Psoas muscle (tissue), 8 donors: Measurements from ENCODE around the gene INTS7. TPM values are rescaled to one million over a fixed set of nuclear protein-coding genes. Genes with fewer than 3 reads are reported as not detected.

Source experiments
- ATAC-seq, 4 donors: fragments of 200-7000 bp; cut with Tn5 transposase; one replicate each; pipeline ENCODE4 v1.9.1; 2020; ENCODE audit warnings: moderate library complexity in 3 of 4, mild to moderate bottlenecking in 2 of 4
- DNase-seq, 2 donors: peaks; one replicate each; pipeline ENCODE4 v3.0.0-alpha.2; 2020
- H3K27ac ChIP-seq: fragments of 200-600 bp; one replicate; pipeline ENCODE4 v1.8.0; 2022
- H3K27me3 ChIP-seq, 3 donors: fragments of 200-600 bp in 1 of 3; one replicate each; pipeline versions ENCODE4 v1.6.1 to v1.8.0; 2013 to 2022; ENCODE audit warnings: low read length in 2 of 3, mild to moderate bottlenecking in 2 of 3, moderate library complexity in 1 of 3; ENCODE audit not compliant: insufficient read depth in 3 of 3
- H3K36me3 ChIP-seq, 2 donors: fragments of 200-600 bp in 1 of 2; one replicate each; pipeline versions ENCODE4 v1.6.1 to v1.8.0; 2013 to 2022; ENCODE audit warnings: low read depth in 1 of 2, mild to moderate bottlenecking in 1 of 2, moderate library complexity in 1 of 2; ENCODE audit not compliant: insufficient read depth in 1 of 2
- H3K4me1 ChIP-seq: fragments of 200-600 bp; one replicate; pipeline ENCODE4 v1.8.0; 2022
- H3K4me3 ChIP-seq: fragments of 200-600 bp; one replicate; pipeline ENCODE4 v1.8.0; 2022; ENCODE audit warnings: mild to moderate bottlenecking
- H3K9me3 ChIP-seq: fragments of 200-600 bp; one replicate; pipeline ENCODE4 v1.8.0; 2022
- CTCF ChIP-seq: fragments of 200-600 bp; IDR thresholded peaks from one replicate; pipeline ENCODE4 v1.8.0; 2022; ENCODE audit warnings: antibody characterized with exemption
- WGBS, 3 donors: extraction: QIAGEN DNeasy Blood & Tissue Kit; methylation state at CpG; one replicate each; pipeline versions ENCODE4 v1.1.6 to v1.1.7; 2013; 5-methylcytosine and 5-hydroxymethylcytosine counted together
- intact Hi-C, 2 donors: fragments of 100-400 bp; cut with DNase I; formaldehyde crosslinking; loops; one replicate each; pipeline versions ENCODE4 v1.11.0 to v1.14.2; 2022
- polyA plus RNA-seq, 3 donors: library from polyadenylated mRNA; stranded (reverse); fragments of 200-250 nt; gene quantifications; one replicate each; pipeline ENCODE4 v1.2.3, GENCODE V29; 2013
- total RNA-seq, 4 donors: library from RNA; stranded (reverse); fragmentation: NEBNext Ultra II Directional in 2 of 4; extraction: Animal tissue kit (Norgen Biotek cat#: 25700) in 2 of 4; gene quantifications; one replicate each; pipeline versions ENCODE4 v1.2.1 to v1.2.4, GENCODE V29; 2021 to 2023
- donor health status: healthy with polysubstance abuse.
- donor health status: DM: no; HTN: no; CAD: no; lungs with moderate emphysema.
- donor health status: Bipolar disorder and iron deficiency.
- donor health status: healthy.
- donor health status: DM: yes; HTN: yes; CAD: no.
- donor health status: DM: no; HTN: no; CAD: no.
- donor health status: DM: no; HTN: no; CAD: no.
- donor health status: DM: yes; HTN: yes; CAD: no.

Gene INTS7
- total and polyA plus RNA-seq, 7 donors = 4.4 to 12.7 (median 7.6) TPM

GRCh38 chr1:211932231-211932932 lies 103.0 kb downstream of the INTS7 start:
- no peaks in the 10 kb centered on the region for H3K36me3 ChIP-seq
- no peak overlapping the region for H3K27ac ChIP-seq
- peaks cover 0 to 4% (median 0%) of the 10 kb centered on the region in 3 donors for H3K27me3 ChIP-seq
- TF ChIP-seq CTCF = no peak
- H3K4me3 ChIP-seq = no peak overlapping the region
- WGBS, 3 donors = 36 to 42% (median 36%) methylated on average over 9 of the region's 9 CpGs
- no peaks in the 10 kb centered on the region for H3K9me3 ChIP-seq
- ATAC-seq (peak; percentile 40 to 68 (median 48)), DNase-seq (no peak)
- H3K4me1 ChIP-seq = no peaks in the 10 kb centered on the region
- intact Hi-C loops = no loop called here

- TF ChIP-seq CTCF = no peak
Observed at GRCh38 chr1:211929683-211930082, 105.7 kb downstream of the INTS7 start.

GRCh38 chr1:211928993-211929637 lies 106.2 kb downstream of the INTS7 start:
- Histone ChIP-seq H3K4me3 (no peak overlapping the region), H3K27me3 (peaks cover 0 to 8% (median 0%) of the 10 kb centered on the region in 3 donors), H3K9me3 (no peaks in the 10 kb centered on the region), H3K36me3 (no peaks in the 10 kb centered on the region), H3K4me1 (no peaks in the 10 kb centered on the region), H3K27ac (no peak overlapping the region)
- no peak for ATAC-seq
- intact Hi-C loops = no loop called here
- 74 to 77% (median 76%) methylated on average over 9 of the region's 9 CpGs for WGBS, 3 donors
- no peak for DNase-seq
- TF ChIP-seq CTCF = no peak

More at GRCh38 chr1:211929683-211930082, 105.7 kb downstream of the INTS7 start:
- no peak overlapping the region for H3K4me3 ChIP-seq
- WGBS, 3 donors = 84 to 89% (median 86%) methylated on average over 2 of the region's 2 CpGs
- DNase-seq (no peak), ATAC-seq (no peak)
- intact Hi-C loops = no loop called here
- no peaks in the 10 kb centered on the region for H3K36me3 ChIP-seq
- no peaks in the 10 kb centered on the region for H3K9me3 ChIP-seq
- H3K27ac ChIP-seq = no peak overlapping the region
- H3K4me1 ChIP-seq = no peaks in the 10 kb centered on the region
- H3K27me3 ChIP-seq = peaks cover 0 to 8% (median 0%) of the 10 kb centered on the region in 3 donors

GRCh38 chr1:211928290-211928801 lies 107.0 kb downstream of the INTS7 start:
- ATAC-seq = no peak
- intact Hi-C loops = no loop called here
- no peak for DNase-seq
- TF ChIP-seq CTCF = no peak
- Histone ChIP-seq H3K27me3 (peaks cover 0 to 8% (median 0%) of the 10 kb centered on the region in 3 donors), H3K4me3 (no peak overlapping the region), H3K27ac (no peak overlapping the region), H3K9me3 (no peaks in the 10 kb centered on the region), H3K36me3 (no peaks in the 10 kb centered on the region), H3K4me1 (no peaks in the 10 kb centered on the region)
- WGBS, 3 donors = 91 to 98% (median 92%) methylated on average over 1 of the region's 1 CpG
